Measurements from ENCODE around the gene ARL4D.

GRCh38 chr17:43350888-43351361, 47.9 kb upstream of the ARL4D start:
- TF ChIP-seq CTCF (IDR thresholded peaks at IDR 0.05 in 2 of 3, conservative IDR thresholded peaks at IDR 0.05 in 1 of 3; ENCODE audit: borderline replicate concordance in 1 of 3, insufficient read depth in 1 of 3, low read depth in 2 of 3, low read length in 2 of 3) (no peak), RAD21 (IDR thresholded peaks at IDR 0.05; ENCODE audit: low read depth) (no peak), YY1 (IDR thresholded peaks at IDR 0.05; ENCODE audit: extremely low read depth, insufficient replicate concordance, low read depth, low read length) (no peak), EZH2phosphoT487 (IDR thresholded peaks at IDR 0.05; ENCODE audit: borderline replicate concordance) (no peak), ATF3 (IDR thresholded peaks at IDR 0.05) (no peak), POLR2A (IDR thresholded peaks at IDR 0.05; ENCODE audit: borderline replicate concordance, extremely low read depth, insufficient read depth, insufficient read length) (no peak), POLR2AphosphoS5 (IDR thresholded peaks at IDR 0.05; ENCODE audit: low read depth, low read length) (no peak), MAX (IDR thresholded peaks at IDR 0.05) (no peak), EZH2 (IDR thresholded peaks at IDR 0.05) (no peak), FOSL1 (IDR thresholded peaks at IDR 0.05; ENCODE audit: low read depth) (no peak), REST (IDR thresholded peaks at IDR 0.05; ENCODE audit: low read depth) (no peak), ZNF274 (IDR thresholded peaks at IDR 0.05; ENCODE audit: low read depth, low read length) (no peak)

All from HCT116 (cell line).